Adrenal gland (tissue), 5 donors: Measurements from ENCODE around the gene GLIPR2.

ENCODE experiments used
- POLR2A ChIP-seq, 2 donors: fragments of 450-650 bp; IDR thresholded peaks; one replicate each; pipeline ENCODE4 v1.6.1; 2017; ENCODE audit warnings: antibody characterized with exemption in 2 of 2, mild to moderate bottlenecking in 2 of 2, moderate library complexity in 1 of 2
- TF ChIP-seq, protein P1 (sequence below), 6 experiments: fragments of 450-650 bp in 4 of 6; fragments of 200-600 bp in 2 of 6; sonication (generic) in 1 of 6; IDR thresholded peaks; 1 replicate in 5 of 6; 2 replicates in 1 of 6; pipeline versions ENCODE4 v1.5.1 to v1.8.0; 2016 to 2021; ENCODE audit warnings: antibody characterized with exemption in 6 of 6, mild to moderate bottlenecking in 2 of 6, moderate library complexity in 1 of 6
- donor health status: DM: no; HTN: no; CAD: no.

DNA sequence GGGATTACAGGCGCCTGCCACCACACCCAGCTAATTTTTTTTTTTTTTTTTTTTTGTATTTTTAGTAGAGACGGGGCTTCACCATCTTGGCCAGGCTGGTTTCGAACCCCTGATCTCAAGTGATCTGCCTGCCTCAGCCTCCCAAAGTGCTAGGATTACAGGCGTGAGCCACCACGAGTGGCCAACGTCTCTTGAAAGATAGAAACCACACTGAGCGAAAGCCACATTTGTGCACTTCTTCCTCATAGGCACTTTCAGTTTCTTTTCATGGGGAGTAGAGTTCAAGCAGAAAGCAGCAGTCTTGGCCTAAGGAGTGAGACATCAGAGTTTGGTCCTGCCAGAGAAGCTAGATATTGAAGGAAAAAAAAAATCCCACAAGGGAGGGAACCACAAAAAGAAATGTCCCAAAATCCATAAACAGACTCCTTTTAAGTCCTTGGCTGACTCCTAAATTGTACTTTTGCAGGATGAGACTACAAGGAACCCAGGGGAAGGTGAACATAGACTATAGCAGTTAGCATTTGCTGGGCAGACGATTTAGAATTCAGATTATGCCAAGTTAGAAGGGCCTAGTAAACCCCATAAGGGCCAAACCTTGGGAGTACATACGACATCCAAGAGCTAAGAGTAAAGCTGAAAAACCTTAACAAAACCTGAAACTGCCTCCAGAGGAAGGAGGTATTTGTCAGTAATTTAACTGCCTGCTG, 43.9 kb upstream of the GLIPR2 start:
- TF ChIP-seq, protein P1, sequence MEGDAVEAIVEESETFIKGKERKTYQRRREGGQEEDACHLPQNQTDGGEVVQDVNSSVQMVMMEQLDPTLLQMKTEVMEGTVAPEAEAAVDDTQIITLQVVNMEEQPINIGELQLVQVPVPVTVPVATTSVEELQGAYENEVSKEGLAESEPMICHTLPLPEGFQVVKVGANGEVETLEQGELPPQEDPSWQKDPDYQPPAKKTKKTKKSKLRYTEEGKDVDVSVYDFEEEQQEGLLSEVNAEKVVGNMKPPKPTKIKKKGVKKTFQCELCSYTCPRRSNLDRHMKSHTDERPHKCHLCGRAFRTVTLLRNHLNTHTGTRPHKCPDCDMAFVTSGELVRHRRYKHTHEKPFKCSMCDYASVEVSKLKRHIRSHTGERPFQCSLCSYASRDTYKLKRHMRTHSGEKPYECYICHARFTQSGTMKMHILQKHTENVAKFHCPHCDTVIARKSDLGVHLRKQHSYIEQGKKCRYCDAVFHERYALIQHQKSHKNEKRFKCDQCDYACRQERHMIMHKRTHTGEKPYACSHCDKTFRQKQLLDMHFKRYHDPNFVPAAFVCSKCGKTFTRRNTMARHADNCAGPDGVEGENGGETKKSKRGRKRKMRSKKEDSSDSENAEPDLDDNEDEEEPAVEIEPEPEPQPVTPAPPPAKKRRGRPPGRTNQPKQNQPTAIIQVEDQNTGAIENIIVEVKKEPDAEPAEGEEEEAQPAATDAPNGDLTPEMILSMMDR (IDR thresholded peaks at IDR 0.05), result no peak
- TF ChIP-seq POLR2A (IDR thresholded peaks at IDR 0.05), result no peak
